Esophagus squamous epithelium (tissue), 4 donors: ENCODE results near the gene RXFP4.

Source experiments
- POLR2A ChIP-seq, 4 donors: fragments of 450-650 bp; IDR thresholded peaks; one replicate each; pipeline ENCODE4 v1.6.1; 2017; ENCODE audit warnings: antibody characterized with exemption in 4 of 4, mild to moderate bottlenecking in 4 of 4, moderate library complexity in 3 of 4
- TF ChIP-seq, protein P1 (sequence below), 6 experiments: fragments of 450-650 bp in 4 of 6; fragments of 200-600 bp in 2 of 6; sonication (generic) in 2 of 6; IDR thresholded peaks; one replicate each; pipeline ENCODE4 v1.5.1; 2016 to 2019; ENCODE audit warnings: antibody characterized with exemption in 6 of 6, mild to moderate bottlenecking in 4 of 6, moderate library complexity in 4 of 6

DNA sequence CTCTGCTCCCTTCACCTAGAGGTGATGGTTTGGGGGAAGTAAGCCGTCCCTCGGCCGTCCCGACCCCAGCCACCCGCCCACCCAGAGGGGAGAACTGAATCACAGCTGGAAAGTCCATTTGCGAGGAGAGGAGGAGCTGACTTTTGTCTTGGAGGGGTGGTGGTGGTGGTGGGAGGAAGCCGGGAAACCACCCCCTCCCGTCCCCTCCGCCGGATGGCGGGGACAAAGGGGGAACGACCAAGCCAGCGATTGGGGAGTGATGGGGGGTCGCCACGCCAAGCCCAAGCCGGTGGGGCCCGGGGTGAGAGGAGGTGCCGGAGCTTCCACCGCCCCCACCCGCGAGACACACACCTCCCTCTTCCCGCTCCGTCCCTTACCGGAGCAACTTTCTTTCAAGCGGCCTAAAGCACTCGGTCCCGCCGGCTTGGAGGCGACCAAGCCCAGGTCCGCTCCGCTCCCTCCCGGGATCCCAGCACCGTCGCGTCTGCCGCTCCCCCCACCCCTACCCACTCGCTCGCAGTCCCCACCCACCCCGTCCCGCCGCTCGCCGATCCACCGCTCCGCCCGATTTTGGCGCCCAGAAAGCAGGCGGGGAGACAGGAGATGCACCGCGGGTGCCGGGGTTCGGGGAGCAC lies 36.4 kb downstream of the RXFP4 start:
- TF ChIP-seq, protein P1, sequence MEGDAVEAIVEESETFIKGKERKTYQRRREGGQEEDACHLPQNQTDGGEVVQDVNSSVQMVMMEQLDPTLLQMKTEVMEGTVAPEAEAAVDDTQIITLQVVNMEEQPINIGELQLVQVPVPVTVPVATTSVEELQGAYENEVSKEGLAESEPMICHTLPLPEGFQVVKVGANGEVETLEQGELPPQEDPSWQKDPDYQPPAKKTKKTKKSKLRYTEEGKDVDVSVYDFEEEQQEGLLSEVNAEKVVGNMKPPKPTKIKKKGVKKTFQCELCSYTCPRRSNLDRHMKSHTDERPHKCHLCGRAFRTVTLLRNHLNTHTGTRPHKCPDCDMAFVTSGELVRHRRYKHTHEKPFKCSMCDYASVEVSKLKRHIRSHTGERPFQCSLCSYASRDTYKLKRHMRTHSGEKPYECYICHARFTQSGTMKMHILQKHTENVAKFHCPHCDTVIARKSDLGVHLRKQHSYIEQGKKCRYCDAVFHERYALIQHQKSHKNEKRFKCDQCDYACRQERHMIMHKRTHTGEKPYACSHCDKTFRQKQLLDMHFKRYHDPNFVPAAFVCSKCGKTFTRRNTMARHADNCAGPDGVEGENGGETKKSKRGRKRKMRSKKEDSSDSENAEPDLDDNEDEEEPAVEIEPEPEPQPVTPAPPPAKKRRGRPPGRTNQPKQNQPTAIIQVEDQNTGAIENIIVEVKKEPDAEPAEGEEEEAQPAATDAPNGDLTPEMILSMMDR (IDR thresholded peaks at IDR 0.05) = no peak
- no peak for TF ChIP-seq POLR2A (IDR thresholded peaks at IDR 0.05)
